ENCODE results near the gene MAP2K3.

Gene MAP2K3

GRCh38 chr17:21282850-21283249 is 1.7 kb upstream of the MAP2K3 start:
- DNase-seq (ENCODE audit: low spot score), result no peak

GRCh38 chr17:21283482-21284318 is 811 bp upstream of the MAP2K3 start:
- no peak for DNase-seq (ENCODE audit: low spot score)

GRCh38 chr17:21285164-21286065 is 904 bp downstream of the MAP2K3 start:
- DNase-seq (ENCODE audit: low spot score), result no peak

- DNase-seq (ENCODE audit: low spot score), result no peak
Observed at GRCh38 chr17:21286066-21286770, 1.7 kb downstream of the MAP2K3 start.

- no peak for DNase-seq (ENCODE audit: low spot score)
Observed at GRCh38 chr17:21286909-21287702, 2.6 kb downstream of the MAP2K3 start.

- peak; percentile 97 for DNase-seq (ENCODE audit: low spot score)
Observed at GRCh38 chr17:21287703-21288449, 3.4 kb downstream of the MAP2K3 start.

- peak; percentile 75 for DNase-seq (ENCODE audit: low spot score)
Observed at GRCh38 chr17:21288571-21289017, 4.1 kb downstream of the MAP2K3 start.

DNA sequence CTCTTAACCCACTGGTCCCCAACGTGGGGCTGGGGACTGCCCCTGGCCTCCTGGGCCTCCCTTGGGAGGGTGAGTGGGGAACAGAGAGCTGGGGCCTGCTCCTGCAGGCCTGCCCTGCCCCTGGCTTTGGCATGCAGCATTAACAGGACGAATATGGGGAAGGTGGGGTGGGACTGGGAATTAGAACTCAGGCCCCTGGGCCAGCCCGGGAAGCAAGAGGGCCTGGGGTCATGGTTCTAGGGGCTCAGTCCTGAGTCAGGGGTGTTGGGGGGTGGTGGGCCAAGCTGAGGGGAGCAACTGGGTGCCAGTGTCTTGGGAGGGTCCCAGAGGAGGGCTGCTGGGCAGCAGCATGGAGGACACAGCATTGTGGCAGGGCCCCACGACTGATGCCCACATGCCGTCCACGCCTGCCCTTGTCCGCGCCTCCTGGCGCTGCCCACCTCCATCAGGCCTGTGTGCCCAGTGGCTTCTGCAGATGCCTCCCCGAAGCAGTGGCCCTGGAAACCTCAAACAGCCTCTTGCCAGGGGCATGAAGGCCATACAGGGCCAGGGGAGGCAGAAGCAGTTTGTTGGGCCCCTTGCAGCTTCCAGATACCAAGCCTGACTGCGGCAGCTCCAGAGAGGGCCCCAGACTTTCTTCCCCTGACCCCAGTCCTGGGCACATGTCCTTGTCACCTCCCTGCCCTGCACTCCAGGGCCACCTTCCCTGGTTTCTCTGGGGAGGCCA is 4.8 kb downstream of the MAP2K3 start:
- no peak for DNase-seq (ENCODE audit: low spot score)

DNA sequence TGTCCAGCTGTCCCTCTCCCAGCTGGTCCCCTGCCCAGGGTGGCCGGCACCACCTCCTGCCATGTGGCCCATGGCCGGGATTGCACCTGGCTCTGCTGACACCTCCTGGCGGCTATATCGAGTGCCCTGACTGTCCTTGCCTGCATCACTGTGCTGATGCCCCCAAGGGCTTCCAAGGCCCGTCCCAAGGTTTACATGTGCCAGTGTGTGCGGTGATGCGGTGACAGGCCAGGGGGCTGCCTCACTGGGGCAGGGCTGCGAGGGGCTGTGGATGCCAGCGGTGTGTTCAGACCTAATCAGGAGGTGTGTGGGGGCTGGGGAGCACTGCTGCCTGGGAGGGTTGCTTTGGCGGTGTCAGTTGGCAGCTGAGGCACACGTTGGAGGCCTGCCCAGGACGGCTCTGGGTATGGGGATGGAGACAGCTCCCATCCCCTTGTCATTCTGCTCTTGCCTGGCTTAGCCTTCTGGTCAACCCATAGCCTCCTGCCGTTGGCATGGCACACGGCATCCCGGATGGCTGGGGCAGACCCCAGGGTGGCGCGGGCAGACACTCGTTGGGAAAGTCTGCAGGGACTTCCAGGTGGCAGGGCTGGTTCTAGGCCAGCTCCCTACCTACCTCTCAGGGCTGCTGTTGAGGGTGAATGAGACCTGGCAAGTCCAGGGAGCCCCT is 5.5 kb downstream of the MAP2K3 start:
- no peak for DNase-seq (ENCODE audit: low spot score)

DNA sequence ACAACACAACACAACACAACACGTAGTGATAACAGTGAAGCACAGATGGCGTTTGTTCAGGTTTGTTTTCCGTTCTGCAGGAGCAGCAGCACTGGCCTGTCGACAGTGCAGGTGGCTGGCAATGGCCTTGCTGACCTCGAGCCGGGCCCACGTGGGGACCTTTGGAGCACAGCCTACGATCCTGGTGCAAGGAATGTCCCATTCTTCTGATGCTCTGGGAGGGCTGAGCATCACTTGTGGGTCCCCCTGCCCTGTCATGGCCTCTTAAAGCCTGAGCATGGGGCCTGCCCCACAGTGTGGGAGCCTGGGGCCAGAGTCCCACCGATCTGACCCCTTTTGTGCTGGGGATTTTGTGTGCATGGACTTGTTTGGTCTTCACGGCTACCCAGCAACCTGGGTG is 6.8 kb downstream of the MAP2K3 start:
- DNase-seq (ENCODE audit: low spot score), result no peak

GRCh38 chr17:21291862-21292261 is 7.4 kb downstream of the MAP2K3 start:
- no peak for DNase-seq (ENCODE audit: low spot score)

- DNase-seq (ENCODE audit: low spot score), result no peak
Observed at GRCh38 chr17:21292867-21293830, 8.6 kb downstream of the MAP2K3 start.

- DNase-seq (ENCODE audit: low spot score), result no peak
Observed at GRCh38 chr17:21293831-21294210, 9.3 kb downstream of the MAP2K3 start.

- no peak for DNase-seq (ENCODE audit: low spot score)
Observed at GRCh38 chr17:21294321-21295035, 10.0 kb downstream of the MAP2K3 start.

- no peak for DNase-seq (ENCODE audit: low spot score)
Observed at GRCh38 chr17:21295036-21295952, 10.8 kb downstream of the MAP2K3 start.

Data from activated CD4-positive, alpha-beta T cell treated with anti-CD3 and anti-CD28 coated beads, Interleukin-2, Interleukin-4, amounts not matched to agents 100 ng/mL and 50 ng/mL, durations not matched to agents 16 hours and 8 hours (primary cell).